SK-N-SH (cell line): ENCODE data around the gene CAPS. TPM values are rescaled to one million over a fixed set of nuclear protein-coding genes. Genes with fewer than 3 reads are reported as not detected.

Experiments used
- CTCF ChIA-PET: fragments of 300-600, 350-600 bp; formaldehyde crosslinking; extraction: SDS; loops from one replicate; lab custom pipeline; 2021; lab: Yijun Ruan, JAX
- POLR2A ChIA-PET: fragments of 350-600 bp; sonication (Branson Sonifier 250); formaldehyde crosslinking; extraction: SDS; loops from one replicate; lab custom pipeline; 2020; ENCODE audit warnings: antibody characterized with exemption, inconsistent platforms; lab: Yijun Ruan, JAX
- DNase-seq: peaks from one replicate; pipeline ENCODE4 v3.0.0; 2012
- H2AFZ ChIP-seq: fragments of 200-600 bp; sonication (generic); 2 replicates; pipeline ENCODE4 v1.8.1; 2016; ENCODE audit warnings: antibody characterized with exemption, mild to moderate bottlenecking, low read depth
- H3F3A ChIP-seq: fragments of 200-600 bp; sonication (generic); replicated peaks from 2 replicates; pipeline ENCODE3; 2016; ENCODE audit warnings: antibody characterized with exemption, mild to moderate bottlenecking; ENCODE audit not compliant: insufficient read depth
- H3K27ac ChIP-seq, 2 experiments: fragments of 200-500 bp in 1 of 2; fragments of 200-600 bp in 1 of 2; sonication (Bioruptor generic) in 1 of 2; sonication (generic), shearing (Covaris generic) in 1 of 2; 2 replicates each; pipeline versions ENCODE4 v1.5.1 to v1.6.1; 2014 to 2016; ENCODE audit warnings: low read depth in 2 of 2, inconsistent platforms in 1 of 2, low read length in 1 of 2, mild to moderate bottlenecking in 1 of 2, mixed read lengths in 1 of 2
- H3K27me3 ChIP-seq: fragments of 200-600 bp; sonication (generic), shearing (Covaris generic); 2 replicates; pipeline ENCODE4 v1.6.1; 2016; ENCODE audit warnings: mixed run types; ENCODE audit not compliant: insufficient read depth
- H3K36me3 ChIP-seq, 2 experiments: fragments of 200-500 bp in 1 of 2; fragments of 200-600 bp in 1 of 2; sonication (Bioruptor generic) in 1 of 2; sonication (generic) in 1 of 2; replicated peaks in 1 of 2; 2 replicates each; pipeline versions ENCODE3 to v1.5.1; 2014 to 2016; ENCODE audit warnings: low read length in 1 of 2, mild to moderate bottlenecking in 1 of 2; ENCODE audit not compliant: insufficient read depth in 2 of 2, control insufficient read depth in 1 of 2
- H3K4me1 ChIP-seq, 2 experiments: fragments of 200-500 bp in 1 of 2; fragments of 200-600 bp in 1 of 2; sonication (Bioruptor generic) in 1 of 2; sonication (generic), shearing (Covaris generic) in 1 of 2; 2 replicates each; pipeline versions ENCODE4 v1.5.1 to v1.6.1; 2014 to 2016; ENCODE audit warnings: low read depth in 1 of 2, low read length in 1 of 2, mixed run types in 1 of 2; ENCODE audit not compliant: insufficient read depth in 2 of 2, control insufficient read depth in 1 of 2
- H3K4me2 ChIP-seq: fragments of 200-600 bp; sonication (generic), shearing (Covaris generic); 2 replicates; pipeline ENCODE4 v1.6.1; 2017; ENCODE audit warnings: mixed run types
- H3K4me3 ChIP-seq, 2 experiments: fragments of 200-500 bp in 1 of 2; fragments of 200-600 bp in 1 of 2; sonication (Bioruptor generic) in 1 of 2; sonication (generic), shearing (Covaris generic) in 1 of 2; 2 replicates each; pipeline versions ENCODE4 v1.5.1 to v1.8.1; 2014 to 2016; ENCODE audit warnings: low read depth in 2 of 2, inconsistent platforms in 1 of 2, low read length in 1 of 2, mild to moderate bottlenecking in 1 of 2, mixed read lengths in 1 of 2, moderate library complexity in 1 of 2
- H3K79me2 ChIP-seq: fragments of 200-600 bp; sonication (generic); 2 replicates; pipeline ENCODE4 v1.8.1; 2017; ENCODE audit warnings: mild to moderate bottlenecking; ENCODE audit not compliant: insufficient read depth
- H3K9ac ChIP-seq: fragments of 200-600 bp; sonication (generic); 2 replicates; pipeline ENCODE4 v1.6.1; 2017; ENCODE audit warnings: mixed run types
- H3K9me2 ChIP-seq: fragments of 200-600 bp; sonication (generic); 2 replicates; pipeline ENCODE4 v1.6.1; 2017; ENCODE audit warnings: mixed run types
- H3K9me3 ChIP-seq: fragments of 200-600 bp; sonication (generic); 2 replicates; pipeline ENCODE4 v1.6.1; 2017; ENCODE audit warnings: mixed run types, mild to moderate bottlenecking, moderate library complexity
- H4K20me1 ChIP-seq: fragments of 200-600 bp; sonication (generic); 2 replicates; pipeline ENCODE4 v1.6.1; 2017; ENCODE audit warnings: mild to moderate bottlenecking, mixed run types; ENCODE audit not compliant: insufficient read depth
- CHD2 ChIP-seq: fragments of 150-350 bp; IDR thresholded peaks from 2 replicates; pipeline ENCODE4 v1.6.1; 2018; ENCODE audit warnings: low read length; ENCODE audit not compliant: partially characterized antibody
- EP300 ChIP-seq, 2 experiments: IDR thresholded peaks; 2 replicates each; pipeline versions ENCODE4 v1.4.0 to v1.6.1; 2012; ENCODE audit warnings: borderline replicate concordance in 1 of 2, low read depth in 1 of 2, low read length in 1 of 2
- EZH2phosphoT487 ChIP-seq: fragments of 200-600 bp; sonication (generic); IDR thresholded peaks from 2 replicates; pipeline ENCODE4 v1.6.1; 2017; ENCODE audit warnings: low read depth, mixed run types, mild to moderate bottlenecking, antibody characterized with exemption, moderate library complexity, borderline replicate concordance
- FOXJ3 ChIP-seq: sonication (generic); formaldehyde crosslinking; IDR thresholded peaks from 2 replicates; pipeline ENCODE4 v1.5.1; 2020; ENCODE audit warnings: mild to moderate bottlenecking, missing genetic modification reagents
- FOXM1 ChIP-seq: IDR thresholded peaks from 2 replicates; pipeline ENCODE4 v1.4.0; 2012; ENCODE audit warnings: low read depth, mild to moderate bottlenecking
- JUND ChIP-seq: IDR thresholded peaks from 2 replicates; pipeline ENCODE4 v1.4.0; 2012
- MAX ChIP-seq: IDR thresholded peaks from 2 replicates; pipeline ENCODE4 v1.4.0; 2012; ENCODE audit warnings: low read depth
- MEF2A ChIP-seq: IDR thresholded peaks from 2 replicates; pipeline ENCODE4 v1.4.0; 2012; ENCODE audit warnings: low read depth, borderline replicate concordance
- MXI1 ChIP-seq: IDR thresholded peaks from 2 replicates; pipeline ENCODE4 v1.6.1; 2012; ENCODE audit warnings: mild to moderate bottlenecking, low read depth, low read length, improper control_type of control experiment
- NFIC ChIP-seq: IDR thresholded peaks from 2 replicates; pipeline ENCODE4 v1.4.0; 2012; ENCODE audit warnings: borderline replicate concordance
- PBX3 ChIP-seq: IDR thresholded peaks from 2 replicates; pipeline ENCODE4; 2012
- RAD21 ChIP-seq: IDR thresholded peaks from 2 replicates; pipeline ENCODE4 v1.6.1; 2012; ENCODE audit warnings: mild to moderate bottlenecking, low read length
- SIN3A ChIP-seq: IDR thresholded peaks from 2 replicates; pipeline ENCODE4 v1.6.1; 2012; ENCODE audit warnings: low read depth, mild to moderate bottlenecking, low read length, moderate library complexity, borderline replicate concordance
- SMC3 ChIP-seq: IDR thresholded peaks from 2 replicates; pipeline ENCODE4 v1.6.1; 2012; ENCODE audit warnings: low read depth, low read length, improper control_type of control experiment
- USF1 ChIP-seq: IDR thresholded peaks from 2 replicates; pipeline ENCODE4 v1.4.0; 2012; ENCODE audit warnings: low read depth, borderline replicate concordance
- USF2 ChIP-seq: fragments of 150-350 bp; IDR thresholded peaks from 2 replicates; pipeline ENCODE4 v1.6.1; 2017; ENCODE audit warnings: antibody characterized with exemption, low read length, low read depth, borderline replicate concordance
- ZBTB33 ChIP-seq: IDR thresholded peaks from 2 replicates; pipeline ENCODE4 v1.4.0; 2012; ENCODE audit warnings: low read depth, borderline replicate concordance
- WGBS: methylation state at CpG from one replicate; pipeline ENCODE4 v1.1.6; 2017; ENCODE audit warnings: low lambda C conversion rate; 5-methylcytosine and 5-hydroxymethylcytosine counted together
- polyA plus RNA-seq, 3 experiments: library from polyadenylated mRNA; depleted of rRNA; stranded (reverse); fragments of >200 nt; gene quantifications; 2 replicates each; pipeline ENCODE4 v1.2.3, GENCODE V29; 2012

The CAPS gene
- polyA plus RNA-seq, 1 of the 3 experiments (the other 2 are of a cell fraction), result 13.4 TPM

GRCh38 chr19:5895409-5895808, 18.6 kb upstream of the CAPS start:
- WGBS, result no CpG with 5 or more reads among the region's 15 CpGs
- DNase-seq, result peak; percentile 78
- Histone ChIP-seq H3K36me3 (peaks cover 2 to 19% of the 10 kb centered on the region in 2 experiments), H3K4me1 (peaks cover 0 to 44% of the 10 kb centered on the region in 2 experiments; a peak in 1 of 4 replicates), H3K79me2 (peaks cover 23% of the 10 kb centered on the region), H3K9ac (no peak overlapping the region), H3K9me3 (no peaks in the 10 kb centered on the region), H3F3A (no peaks in the 10 kb centered on the region), H3K27ac (peak overlapping the region in 1 of 2 experiments; percentile 98; a peak in 2 of 4 replicates), H3K4me2 (no peak overlapping the region), H3K9me2 (no peaks in the 10 kb centered on the region), H3K27me3 (no peaks in the 10 kb centered on the region), H2AFZ (no peak overlapping the region), H4K20me1 (peaks cover 22% of the 10 kb centered on the region), H3K4me3 (no peak overlapping the region; a peak in 1 of 4 replicates)
- ChIA-PET CTCF (interaction anchor here (1.0 to 5.6 kb wide), 4 partner anchors 42 to 128 kb away, joined by 3 to 27 read pairs (median 5); partner anchors contain the start of gene NRTN), POLR2A (interaction anchor here (0.8 to 1.2 kb wide), 5 partner anchors 8 to 126 kb away, joined by 3 to 4 read pairs (median 3); partner anchors contain the start of genes NDUFA11 and VMAC)
- no peak for TF ChIP-seq SIN3A
- no peak for TF ChIP-seq USF1
- TF ChIP-seq USF2, result no peak
- no peak for TF ChIP-seq EZH2phosphoT487
- no peak for TF ChIP-seq MAX
- no peak for TF ChIP-seq EP300 (IDR thresholded peaks at IDR 0.05; ENCODE audit: borderline replicate concordance in 1 of 2, low read depth in 1 of 2, low read length in 1 of 2)
- no peak for TF ChIP-seq CHD2
- no peak for TF ChIP-seq FOXJ3
- TF ChIP-seq ZBTB33, result no peak
- no peak for TF ChIP-seq PBX3
- TF ChIP-seq MEF2A, result no peak
- TF ChIP-seq JUND, result no peak
- no peak for TF ChIP-seq NFIC
- no peak for TF ChIP-seq MXI1
- no peak for TF ChIP-seq SMC3
- TF ChIP-seq RAD21, result no peak
- TF ChIP-seq FOXM1, result no peak
